GM23338 (cell line): ENCODE measurements around the gene DPYD. TPM values are rescaled to one million over a fixed set of nuclear protein-coding genes. Genes with fewer than 3 reads are reported as not detected.

Experiments used
- ATAC-seq: fragments of 200-7000 bp; cut with Tn5 transposase; 3 replicates; pipeline ENCODE4 v1.9.1; 2020
- DNase-seq: peaks from one replicate; pipeline ENCODE4 v3.0.0-alpha.2; 2015; ENCODE audit warnings: low spot score
- H2AFZ ChIP-seq: fragments of 200-600 bp; sonication (generic); 2 replicates; pipeline ENCODE4 v1.8.0; 2016; ENCODE audit warnings: antibody characterized with exemption, mild to moderate bottlenecking, moderate library complexity
- H3F3A ChIP-seq: fragments of 200-600 bp; sonication (generic); replicated peaks from 2 replicates; pipeline ENCODE4 v1.8.0; 2017; ENCODE audit warnings: antibody characterized with exemption, mixed run types, low read depth
- H3K27ac ChIP-seq: fragments of 200-600 bp; sonication (generic); 2 replicates; pipeline ENCODE4 v1.6.1; 2016; ENCODE audit warnings: low read depth
- H3K27me3 ChIP-seq: fragments of 200-600 bp; sonication (generic); 2 replicates; pipeline ENCODE4 v1.8.0; 2016; ENCODE audit warnings: mild to moderate bottlenecking, mixed run types, moderate library complexity; ENCODE audit not compliant: insufficient read depth
- H3K36me3 ChIP-seq: fragments of 200-600 bp; sonication (generic); 2 replicates; pipeline ENCODE4 v1.8.0; 2016; ENCODE audit warnings: mild to moderate bottlenecking; ENCODE audit not compliant: insufficient read depth
- H3K4me1 ChIP-seq: fragments of 200-600 bp; sonication (generic); 2 replicates; pipeline ENCODE4 v1.8.0; 2016; ENCODE audit warnings: mild to moderate bottlenecking, moderate library complexity; ENCODE audit not compliant: insufficient read depth
- H3K4me2 ChIP-seq: fragments of 200-600 bp; sonication (generic); 2 replicates; pipeline ENCODE4 v1.7.1; 2017; ENCODE audit warnings: mixed run types
- H3K4me3 ChIP-seq: fragments of 200-600 bp; sonication (generic); 2 replicates; pipeline ENCODE4 v1.6.1; 2016; ENCODE audit warnings: mixed run types
- H3K79me2 ChIP-seq: fragments of 200-600 bp; sonication (generic); replicated peaks from 2 replicates; pipeline ENCODE4 v1.8.0; 2017; ENCODE audit warnings: mild to moderate bottlenecking; ENCODE audit not compliant: insufficient read depth
- H3K9me2 ChIP-seq: fragments of 200-600 bp; sonication (generic); 2 replicates; pipeline ENCODE4 v1.8.0; 2017; ENCODE audit not compliant: insufficient read depth
- H4K20me1 ChIP-seq: fragments of 200-600 bp; sonication (generic); replicated peaks from 2 replicates; pipeline ENCODE4 v1.8.0; 2017; ENCODE audit warnings: mild to moderate bottlenecking; ENCODE audit not compliant: insufficient read depth
- H3K27ac Mint-ChIP-seq: 2 replicates; pipeline ENCODE4 v1.8.0; 2020; ENCODE audit warnings: inconsistent platforms, mild to moderate bottlenecking, moderate library complexity, mixed read lengths
- H3K27me3 Mint-ChIP-seq: 3 replicates; pipeline ENCODE4 v1.8.0; 2022; ENCODE audit warnings: low read depth, mild to moderate bottlenecking, moderate library complexity, mixed read lengths, inconsistent platforms; ENCODE audit not compliant: insufficient read depth, poor library complexity
- H3K36me3 Mint-ChIP-seq: 3 replicates; pipeline ENCODE4 v1.8.0; 2021; ENCODE audit warnings: low read depth, mild to moderate bottlenecking, inconsistent platforms, moderate library complexity, mixed read lengths
- H3K4me1 Mint-ChIP-seq: 3 replicates; pipeline ENCODE4 v1.8.0; 2020; ENCODE audit warnings: mild to moderate bottlenecking, inconsistent platforms, mixed read lengths
- H3K4me3 Mint-ChIP-seq: 3 replicates; pipeline ENCODE4 v1.8.0; 2021; ENCODE audit warnings: moderate library complexity, mild to moderate bottlenecking, inconsistent platforms, mixed read lengths
- H3K9me3 Mint-ChIP-seq: 3 replicates; pipeline ENCODE4 v1.8.0; 2020; ENCODE audit warnings: moderate library complexity, mild to moderate bottlenecking, inconsistent platforms, mixed read lengths
- CREB1 ChIP-seq: fragments of 250-450 bp; sonication (Bioruptor Pico); IDR thresholded peaks from 2 replicates; pipeline ENCODE4 v1.5.0; 2020; ENCODE audit warnings: low read depth, mild to moderate bottlenecking, moderate library complexity
- EZH2phosphoT487 ChIP-seq: fragments of 200-600 bp; sonication (generic); IDR thresholded peaks from one replicate; pipeline ENCODE4 v1.8.1; 2018; ENCODE audit warnings: antibody characterized with exemption; ENCODE audit not compliant: unreplicated experiment
- JUNB ChIP-seq: IDR thresholded peaks from one replicate; pipeline ENCODE4 v1.6.1; 2016; ENCODE audit warnings: antibody characterized with exemption; ENCODE audit not compliant: unreplicated experiment
- NANOG ChIP-seq: IDR thresholded peaks from 2 replicates; pipeline ENCODE4 v1.6.1; 2016; ENCODE audit warnings: antibody characterized with exemption, borderline replicate concordance
- POLR2AphosphoS5 ChIP-seq: IDR thresholded peaks from 2 replicates; pipeline ENCODE4 v1.6.1; 2016; ENCODE audit warnings: antibody characterized with exemption, low read depth
- ZNF331 ChIP-seq: fragments of 250-450 bp; sonication (Bioruptor Pico); IDR thresholded peaks from 2 replicates; pipeline ENCODE4 v1.5.0; 2020; ENCODE audit warnings: low read depth, mild to moderate bottlenecking, moderate library complexity
- polyA plus RNA-seq: library from polyadenylated mRNA; unstranded; fragments of >200 nt; fragmentation: Nextera tagmentation; extraction: Ambion mirVana; gene quantifications from 2 replicates; pipeline ENCODE4 v1.2.1, GENCODE V29; 2016
- total RNA-seq: library from RNA; depleted of rRNA; stranded (reverse); fragments of >200 nt; shearing (Covaris generic); gene quantifications from 2 replicates; pipeline ENCODE4 v1.2.3, GENCODE V29; 2014
- TF ChIP-seq, protein P1 (sequence below): IDR thresholded peaks from 2 replicates; pipeline ENCODE4 v1.6.1; 2016; ENCODE audit warnings: antibody characterized with exemption
- TF ChIP-seq, protein P2 (sequence below): IDR thresholded peaks from one replicate; pipeline ENCODE4 v1.6.1; 2018; ENCODE audit warnings: antibody characterized with exemption; ENCODE audit not compliant: unreplicated experiment
- TF ChIP-seq, protein P3 (sequence below): fragments of 250-450 bp; sonication (Bioruptor Pico); IDR thresholded peaks from 2 replicates; pipeline ENCODE4 v1.5.0; 2020; ENCODE audit warnings: mild to moderate bottlenecking, moderate library complexity

DPYD gene
- total and polyA plus RNA-seq, 2 experiments from 2014 or later, result 0.50 to 1.6 TPM

DNA sequence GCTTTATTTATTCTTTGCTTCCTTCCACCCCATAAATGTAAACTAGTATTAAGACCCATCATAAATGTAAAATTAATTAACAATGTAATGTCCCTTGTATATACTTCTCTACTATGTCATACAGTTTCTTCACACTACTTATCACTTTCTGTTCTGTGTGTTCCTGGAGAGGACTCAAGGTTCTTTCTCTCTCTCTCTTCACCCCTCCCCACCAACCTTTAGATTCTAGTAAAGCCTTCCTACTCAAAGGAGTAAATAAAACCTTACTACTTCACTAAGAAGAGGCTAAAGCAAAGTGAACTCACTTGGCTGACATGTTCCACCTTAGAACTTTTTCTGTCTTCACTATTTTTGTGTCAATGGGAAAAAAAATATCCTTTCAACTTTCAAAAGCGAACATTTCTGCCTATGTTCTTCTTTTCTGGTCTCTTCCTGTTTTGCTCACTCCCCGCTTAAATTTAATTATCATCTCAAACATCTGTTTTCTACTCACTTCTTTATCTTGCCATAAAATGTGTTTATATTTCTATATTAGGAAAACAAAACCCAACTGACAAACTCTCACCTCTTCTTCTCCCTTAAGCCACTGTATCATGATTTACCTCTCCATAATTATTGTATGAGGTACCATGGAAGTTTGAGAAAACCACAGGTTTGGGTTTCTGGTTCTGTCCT lies 260.3 kb downstream of the DPYD start:
- H3K79me2 ChIP-seq, result no peaks in the 10 kb centered on the region
- H3F3A ChIP-seq, result no peaks in the 10 kb centered on the region
- H3K27ac Mint-ChIP-seq, result no peak overlapping the region
- TF ChIP-seq POLR2AphosphoS5 (no peak), ZNF331 (CRISPR knock-in tag) (no peak), CREB1 (CRISPR knock-in tag) (no peak), NANOG (no peak), EZH2phosphoT487 (no peak), JUNB (no peak)
- TF ChIP-seq, protein P1, sequence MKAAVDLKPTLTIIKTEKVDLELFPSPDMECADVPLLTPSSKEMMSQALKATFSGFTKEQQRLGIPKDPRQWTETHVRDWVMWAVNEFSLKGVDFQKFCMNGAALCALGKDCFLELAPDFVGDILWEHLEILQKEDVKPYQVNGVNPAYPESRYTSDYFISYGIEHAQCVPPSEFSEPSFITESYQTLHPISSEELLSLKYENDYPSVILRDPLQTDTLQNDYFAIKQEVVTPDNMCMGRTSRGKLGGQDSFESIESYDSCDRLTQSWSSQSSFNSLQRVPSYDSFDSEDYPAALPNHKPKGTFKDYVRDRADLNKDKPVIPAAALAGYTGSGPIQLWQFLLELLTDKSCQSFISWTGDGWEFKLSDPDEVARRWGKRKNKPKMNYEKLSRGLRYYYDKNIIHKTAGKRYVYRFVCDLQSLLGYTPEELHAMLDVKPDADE, result no peak
- TF ChIP-seq, protein P2, sequence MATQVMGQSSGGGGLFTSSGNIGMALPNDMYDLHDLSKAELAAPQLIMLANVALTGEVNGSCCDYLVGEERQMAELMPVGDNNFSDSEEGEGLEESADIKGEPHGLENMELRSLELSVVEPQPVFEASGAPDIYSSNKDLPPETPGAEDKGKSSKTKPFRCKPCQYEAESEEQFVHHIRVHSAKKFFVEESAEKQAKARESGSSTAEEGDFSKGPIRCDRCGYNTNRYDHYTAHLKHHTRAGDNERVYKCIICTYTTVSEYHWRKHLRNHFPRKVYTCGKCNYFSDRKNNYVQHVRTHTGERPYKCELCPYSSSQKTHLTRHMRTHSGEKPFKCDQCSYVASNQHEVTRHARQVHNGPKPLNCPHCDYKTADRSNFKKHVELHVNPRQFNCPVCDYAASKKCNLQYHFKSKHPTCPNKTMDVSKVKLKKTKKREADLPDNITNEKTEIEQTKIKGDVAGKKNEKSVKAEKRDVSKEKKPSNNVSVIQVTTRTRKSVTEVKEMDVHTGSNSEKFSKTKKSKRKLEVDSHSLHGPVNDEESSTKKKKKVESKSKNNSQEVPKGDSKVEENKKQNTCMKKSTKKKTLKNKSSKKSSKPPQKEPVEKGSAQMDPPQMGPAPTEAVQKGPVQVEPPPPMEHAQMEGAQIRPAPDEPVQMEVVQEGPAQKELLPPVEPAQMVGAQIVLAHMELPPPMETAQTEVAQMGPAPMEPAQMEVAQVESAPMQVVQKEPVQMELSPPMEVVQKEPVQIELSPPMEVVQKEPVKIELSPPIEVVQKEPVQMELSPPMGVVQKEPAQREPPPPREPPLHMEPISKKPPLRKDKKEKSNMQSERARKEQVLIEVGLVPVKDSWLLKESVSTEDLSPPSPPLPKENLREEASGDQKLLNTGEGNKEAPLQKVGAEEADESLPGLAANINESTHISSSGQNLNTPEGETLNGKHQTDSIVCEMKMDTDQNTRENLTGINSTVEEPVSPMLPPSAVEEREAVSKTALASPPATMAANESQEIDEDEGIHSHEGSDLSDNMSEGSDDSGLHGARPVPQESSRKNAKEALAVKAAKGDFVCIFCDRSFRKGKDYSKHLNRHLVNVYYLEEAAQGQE, result no peak
- no peak overlapping the region for H3K4me3 ChIP-seq
- no peak overlapping the region for H2AFZ ChIP-seq
- H3K4me1 Mint-ChIP-seq, result peaks cover 7% of the 10 kb centered on the region
- H3K9me3 Mint-ChIP-seq, result no peaks in the 10 kb centered on the region
- peaks cover 3% of the 10 kb centered on the region for H3K27me3 Mint-ChIP-seq
- H3K9me2 ChIP-seq, result no peaks in the 10 kb centered on the region
- no peak overlapping the region for H3K27ac ChIP-seq
- H3K4me3 Mint-ChIP-seq, result no peak overlapping the region
- DNase-seq (no peak), ATAC-seq (no peak)
- no peaks in the 10 kb centered on the region for H4K20me1 ChIP-seq
- no peaks in the 10 kb centered on the region for H3K27me3 ChIP-seq
- no peaks in the 10 kb centered on the region for H3K36me3 Mint-ChIP-seq
- peaks cover 4% of the 10 kb centered on the region; the same call in 1 of the 2 replicates for H3K4me1 ChIP-seq
- H3K36me3 ChIP-seq, result no peaks in the 10 kb centered on the region
- no peak overlapping the region for H3K4me2 ChIP-seq

DNA sequence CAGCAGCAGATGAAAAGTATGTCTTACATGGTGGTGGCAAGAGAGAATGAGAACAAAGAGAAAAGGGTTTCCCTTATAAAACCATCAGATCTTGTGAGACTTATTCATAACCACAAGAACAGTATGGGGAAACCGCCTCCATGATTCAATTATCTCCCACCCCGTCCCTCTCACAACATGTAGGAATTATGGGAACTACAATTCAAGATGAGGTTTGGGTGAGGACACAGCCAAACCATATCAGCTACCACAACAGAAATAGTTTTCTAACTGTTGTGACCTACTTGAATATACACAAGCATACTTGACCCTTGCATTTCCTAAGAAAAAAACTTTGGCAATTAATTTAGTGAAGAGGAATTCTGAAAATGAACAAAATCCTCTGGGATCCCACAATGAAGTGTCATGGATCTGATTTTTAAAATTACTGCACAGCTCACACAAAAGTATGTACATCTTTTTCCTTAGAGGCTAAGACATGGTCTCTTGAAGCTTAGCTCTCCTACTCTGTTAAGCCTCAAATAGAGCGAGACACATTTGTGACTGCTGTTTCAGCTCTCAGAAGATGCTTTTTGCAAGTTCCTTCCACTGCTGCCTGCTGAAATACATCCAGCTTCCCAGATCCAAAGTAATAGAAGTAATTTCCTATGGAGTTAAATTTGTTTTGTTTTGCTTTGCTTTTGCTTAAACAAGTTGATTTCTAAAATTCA lies 265.8 kb downstream of the DPYD start:
- Histone ChIP-seq H3K4me3 (no peak overlapping the region), H3F3A (no peaks in the 10 kb centered on the region), H3K36me3 (no peaks in the 10 kb centered on the region), H3K9me2 (no peaks in the 10 kb centered on the region), H2AFZ (peak overlapping the region; percentile 5; the same call in 1 of the 2 replicates), H4K20me1 (no peaks in the 10 kb centered on the region), H3K4me2 (no peak overlapping the region), H3K79me2 (no peaks in the 10 kb centered on the region), H3K4me1 (peaks cover 4% of the 10 kb centered on the region; the same call in 1 of the 2 replicates), H3K27me3 (no peaks in the 10 kb centered on the region), H3K27ac (no peak overlapping the region)
- DNase-seq (peak; percentile 7), ATAC-seq (no peak)
- H3K4me3 Mint-ChIP-seq, result no peak overlapping the region
- H3K36me3 Mint-ChIP-seq, result no peaks in the 10 kb centered on the region
- no peaks in the 10 kb centered on the region for H3K9me3 Mint-ChIP-seq
- peaks cover 3% of the 10 kb centered on the region for H3K27me3 Mint-ChIP-seq
- peaks cover 7% of the 10 kb centered on the region for H3K4me1 Mint-ChIP-seq
- no peak overlapping the region for H3K27ac Mint-ChIP-seq
- no peak for TF ChIP-seq NANOG
- TF ChIP-seq, protein P3, sequence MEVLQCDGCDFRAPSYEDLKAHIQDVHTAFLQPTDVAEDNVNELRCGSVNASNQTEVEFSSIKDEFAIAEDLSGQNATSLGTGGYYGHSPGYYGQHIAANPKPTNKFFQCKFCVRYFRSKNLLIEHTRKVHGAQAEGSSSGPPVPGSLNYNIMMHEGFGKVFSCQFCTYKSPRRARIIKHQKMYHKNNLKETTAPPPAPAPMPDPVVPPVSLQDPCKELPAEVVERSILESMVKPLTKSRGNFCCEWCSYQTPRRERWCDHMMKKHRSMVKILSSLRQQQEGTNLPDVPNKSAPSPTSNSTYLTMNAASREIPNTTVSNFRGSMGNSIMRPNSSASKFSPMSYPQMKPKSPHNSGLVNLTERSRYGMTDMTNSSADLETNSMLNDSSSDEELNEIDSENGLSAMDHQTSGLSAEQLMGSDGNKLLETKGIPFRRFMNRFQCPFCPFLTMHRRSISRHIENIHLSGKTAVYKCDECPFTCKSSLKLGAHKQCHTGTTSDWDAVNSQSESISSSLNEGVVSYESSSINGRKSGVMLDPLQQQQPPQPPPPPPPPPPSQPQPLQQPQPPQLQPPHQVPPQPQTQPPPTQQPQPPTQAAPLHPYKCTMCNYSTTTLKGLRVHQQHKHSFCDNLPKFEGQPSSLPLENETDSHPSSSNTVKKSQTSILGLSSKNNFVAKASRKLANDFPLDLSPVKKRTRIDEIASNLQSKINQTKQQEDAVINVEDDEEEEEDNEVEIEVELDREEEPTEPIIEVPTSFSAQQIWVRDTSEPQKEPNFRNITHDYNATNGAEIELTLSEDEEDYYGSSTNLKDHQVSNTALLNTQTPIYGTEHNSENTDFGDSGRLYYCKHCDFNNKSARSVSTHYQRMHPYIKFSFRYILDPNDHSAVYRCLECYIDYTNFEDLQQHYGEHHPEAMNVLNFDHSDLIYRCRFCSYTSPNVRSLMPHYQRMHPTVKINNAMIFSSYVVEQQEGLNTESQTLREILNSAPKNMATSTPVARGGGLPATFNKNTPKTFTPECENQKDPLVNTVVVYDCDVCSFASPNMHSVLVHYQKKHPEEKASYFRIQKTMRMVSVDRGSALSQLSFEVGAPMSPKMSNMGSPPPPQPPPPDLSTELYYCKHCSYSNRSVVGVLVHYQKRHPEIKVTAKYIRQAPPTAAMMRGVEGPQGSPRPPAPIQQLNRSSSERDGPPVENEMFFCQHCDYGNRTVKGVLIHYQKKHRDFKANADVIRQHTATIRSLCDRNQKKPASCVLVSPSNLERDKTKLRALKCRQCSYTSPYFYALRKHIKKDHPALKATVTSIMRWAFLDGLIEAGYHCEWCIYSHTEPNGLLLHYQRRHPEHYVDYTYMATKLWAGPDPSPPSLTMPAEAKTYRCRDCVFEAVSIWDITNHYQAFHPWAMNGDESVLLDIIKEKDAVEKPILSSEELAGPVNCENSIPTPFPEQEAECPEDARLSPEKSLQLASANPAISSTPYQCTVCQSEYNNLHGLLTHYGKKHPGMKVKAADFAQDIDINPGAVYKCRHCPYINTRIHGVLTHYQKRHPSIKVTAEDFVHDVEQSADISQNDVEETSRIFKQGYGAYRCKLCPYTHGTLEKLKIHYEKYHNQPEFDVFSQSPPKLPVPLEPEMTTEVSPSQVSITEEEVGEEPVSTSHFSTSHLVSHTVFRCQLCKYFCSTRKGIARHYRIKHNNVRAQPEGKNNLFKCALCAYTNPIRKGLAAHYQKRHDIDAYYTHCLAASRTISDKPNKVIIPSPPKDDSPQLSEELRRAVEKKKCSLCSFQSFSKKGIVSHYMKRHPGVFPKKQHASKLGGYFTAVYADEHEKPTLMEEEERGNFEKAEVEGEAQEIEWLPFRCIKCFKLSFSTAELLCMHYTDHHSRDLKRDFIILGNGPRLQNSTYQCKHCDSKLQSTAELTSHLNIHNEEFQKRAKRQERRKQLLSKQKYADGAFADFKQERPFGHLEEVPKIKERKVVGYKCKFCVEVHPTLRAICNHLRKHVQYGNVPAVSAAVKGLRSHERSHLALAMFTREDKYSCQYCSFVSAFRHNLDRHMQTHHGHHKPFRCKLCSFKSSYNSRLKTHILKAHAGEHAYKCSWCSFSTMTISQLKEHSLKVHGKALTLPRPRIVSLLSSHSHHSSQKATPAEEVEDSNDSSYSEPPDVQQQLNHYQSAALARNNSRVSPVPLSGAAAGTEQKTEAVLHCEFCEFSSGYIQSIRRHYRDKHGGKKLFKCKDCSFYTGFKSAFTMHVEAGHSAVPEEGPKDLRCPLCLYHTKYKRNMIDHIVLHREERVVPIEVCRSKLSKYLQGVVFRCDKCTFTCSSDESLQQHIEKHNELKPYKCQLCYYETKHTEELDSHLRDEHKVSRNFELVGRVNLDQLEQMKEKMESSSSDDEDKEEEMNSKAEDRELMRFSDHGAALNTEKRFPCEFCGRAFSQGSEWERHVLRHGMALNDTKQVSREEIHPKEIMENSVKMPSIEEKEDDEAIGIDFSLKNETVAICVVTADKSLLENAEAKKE (CRISPR knock-in tag), result no peak
